HG03064 (cell line): ENCODE results near the gene EDN1.

Experiments
- ATAC-seq: cut with Tn5 transposase; IDR thresholded peaks from one replicate; pipeline ENCODE4 v1.9.1; 2021; ENCODE audit warnings: low read depth; ENCODE audit not compliant: unreplicated experiment

The EDN1 gene

GRCh38 chr6:12266571-12266970 is 23.6 kb upstream of the EDN1 start:
- no peak for ATAC-seq

- ATAC-seq = no peak
Measured at GRCh38 chr6:12269110-12269509, 21.1 kb upstream of the EDN1 start.

GRCh38 chr6:12270551-12271230 is 19.5 kb upstream of the EDN1 start:
- ATAC-seq = no peak

GRCh38 chr6:12271594-12271993 is 18.6 kb upstream of the EDN1 start:
- no peak for ATAC-seq

GRCh38 chr6:12271997-12272396 is 18.2 kb upstream of the EDN1 start:
- no peak for ATAC-seq

- no peak for ATAC-seq
Measured at GRCh38 chr6:12275107-12275506, 15.1 kb upstream of the EDN1 start.

- ATAC-seq = no peak
Measured at GRCh38 chr6:12276930-12277315, 13.2 kb upstream of the EDN1 start.

GRCh38 chr6:12277386-12277785 is 12.8 kb upstream of the EDN1 start:
- no peak for ATAC-seq

GRCh38 chr6:12278915-12279314 is 11.2 kb upstream of the EDN1 start:
- ATAC-seq = no peak

- ATAC-seq = no peak
Measured at GRCh38 chr6:12279322-12280091, 10.7 kb upstream of the EDN1 start.

GRCh38 chr6:12280458-12280857 is 9.7 kb upstream of the EDN1 start:
- no peak for ATAC-seq

GRCh38 chr6:12280902-12281301 is 9.3 kb upstream of the EDN1 start:
- ATAC-seq = no peak

- ATAC-seq = no peak
Measured at GRCh38 chr6:12283904-12284303, 6.3 kb upstream of the EDN1 start.

GRCh38 chr6:12286373-12287110 is 3.6 kb upstream of the EDN1 start:
- no peak for ATAC-seq

GRCh38 chr6:12288211-12288618 is 1.9 kb upstream of the EDN1 start:
- no peak for ATAC-seq

GRCh38 chr6:12288914-12289313 is 1.2 kb upstream of the EDN1 start:
- no peak for ATAC-seq

GRCh38 chr6:12289365-12289919 is 719 bp upstream of the EDN1 start:
- ATAC-seq = no peak

GRCh38 chr6:12291071-12291838 is 1.1 kb downstream of the EDN1 start:
- no peak for ATAC-seq

GRCh38 chr6:12291839-12292604 is 1.9 kb downstream of the EDN1 start:
- ATAC-seq = no peak
